Pancreas (tissue), 10 donors: ENCODE results near the gene TRIM66. TPM values are rescaled to one million over a fixed set of nuclear protein-coding genes. Genes with fewer than 3 reads are reported as not detected.

Experiments used
- ATAC-seq, 4 donors: fragments of 200-7000 bp; cut with Tn5 transposase; one replicate each; pipeline versions ENCODE4 v1.8.0 to v1.9.1; 2020; ENCODE audit warnings: mild to moderate bottlenecking in 4 of 4, moderate library complexity in 4 of 4
- DNase-seq, 6 donors: peaks; one replicate each; pipeline ENCODE4 v3.0.0-alpha.2; 2020
- FAIRE-seq: peaks from 2 replicates; lab custom pipeline; 2012; peaks lifted over from hg19 to GRCh38; lab: Jason Lieb, UNC
- H3K27ac ChIP-seq, 4 donors: fragments of 200-600 bp; sonication (generic); 1 replicate in 3 of 4; 2 replicates in 1 of 4; pipeline versions ENCODE4 v1.5.0 to v1.8.0; 2020
- H3K27me3 ChIP-seq, 4 donors: fragments of 200-600 bp; one replicate each; pipeline ENCODE4 v1.8.0; 2021
- H3K36me3 ChIP-seq, 3 donors: fragments of 200-600 bp; sonication (generic) in 1 of 3; one replicate each; pipeline versions ENCODE4 v1.5.0 to v1.8.0; 2020 to 2021
- H3K4me1 ChIP-seq, 3 donors: fragments of 200-600 bp; one replicate each; pipeline ENCODE4 v1.8.0; 2021
- H3K4me3 ChIP-seq, 4 donors: fragments of 200-600 bp; sonication (generic) in 2 of 4; one replicate each; pipeline versions ENCODE4 v1.5.0 to v1.8.0; 2020 to 2021
- H3K9me3 ChIP-seq, 4 donors: fragments of 200-600 bp; one replicate each; pipeline ENCODE4 v1.8.0; 2021
- WGBS, 2 donors: extraction: QIAGEN DNeasy Blood & Tissue Kit; methylation state at CpG; one replicate each; pipeline ENCODE4 v1.1.7; 2013; 5-methylcytosine and 5-hydroxymethylcytosine counted together
- intact Hi-C, 3 donors: fragments of 100-400 bp; cut with DNase I; formaldehyde crosslinking; loops; one replicate each; pipeline versions ENCODE4 v1.11.1 to v1.14.2; 2022
- polyA plus RNA-seq, 2 donors: library from polyadenylated mRNA; stranded (reverse); fragments of 200-250 nt; gene quantifications; one replicate each; pipeline ENCODE4 v1.2.3, GENCODE V29; 2013
- total RNA-seq, 6 donors: library from RNA; stranded (reverse); fragmentation: NEBNext Ultra II Directional in 4 of 6; extraction: Animal tissue kit (Norgen Biotek cat#: 25700) in 4 of 6; gene quantifications; one replicate each; pipeline versions ENCODE4 v1.2.1 to v1.2.4, GENCODE V29; 2021 to 2023
- TF ChIP-seq, protein P1 (sequence below), 4 donors: fragments of 200-600 bp; sonication (generic) in 3 of 4; IDR thresholded peaks; one replicate each; pipeline versions ENCODE4 v1.5.0 to v1.8.0; 2021; ENCODE audit warnings: antibody characterized with exemption in 4 of 4
- donor health status: healthy with polysubstance abuse.
- donor health status: DM: no; HTN: no; CAD: no; lungs with moderate emphysema.
- donor health status: DM: no; HTN: no; CAD: no.
- donor health status: control.
- donor health status: control.
- donor health status: Bipolar disorder and iron deficiency.
- donor health status: DM: yes; HTN: yes; CAD: no.
- donor health status: DM: no; HTN: no; CAD: no.
- donor health status: DM: no; HTN: no; CAD: no.
- donor health status: DM: yes; HTN: yes; CAD: no.

The TRIM66 gene
- total and polyA plus RNA-seq, 8 donors = 4.1 to 13.1 (median 9.8) TPM

DNA sequence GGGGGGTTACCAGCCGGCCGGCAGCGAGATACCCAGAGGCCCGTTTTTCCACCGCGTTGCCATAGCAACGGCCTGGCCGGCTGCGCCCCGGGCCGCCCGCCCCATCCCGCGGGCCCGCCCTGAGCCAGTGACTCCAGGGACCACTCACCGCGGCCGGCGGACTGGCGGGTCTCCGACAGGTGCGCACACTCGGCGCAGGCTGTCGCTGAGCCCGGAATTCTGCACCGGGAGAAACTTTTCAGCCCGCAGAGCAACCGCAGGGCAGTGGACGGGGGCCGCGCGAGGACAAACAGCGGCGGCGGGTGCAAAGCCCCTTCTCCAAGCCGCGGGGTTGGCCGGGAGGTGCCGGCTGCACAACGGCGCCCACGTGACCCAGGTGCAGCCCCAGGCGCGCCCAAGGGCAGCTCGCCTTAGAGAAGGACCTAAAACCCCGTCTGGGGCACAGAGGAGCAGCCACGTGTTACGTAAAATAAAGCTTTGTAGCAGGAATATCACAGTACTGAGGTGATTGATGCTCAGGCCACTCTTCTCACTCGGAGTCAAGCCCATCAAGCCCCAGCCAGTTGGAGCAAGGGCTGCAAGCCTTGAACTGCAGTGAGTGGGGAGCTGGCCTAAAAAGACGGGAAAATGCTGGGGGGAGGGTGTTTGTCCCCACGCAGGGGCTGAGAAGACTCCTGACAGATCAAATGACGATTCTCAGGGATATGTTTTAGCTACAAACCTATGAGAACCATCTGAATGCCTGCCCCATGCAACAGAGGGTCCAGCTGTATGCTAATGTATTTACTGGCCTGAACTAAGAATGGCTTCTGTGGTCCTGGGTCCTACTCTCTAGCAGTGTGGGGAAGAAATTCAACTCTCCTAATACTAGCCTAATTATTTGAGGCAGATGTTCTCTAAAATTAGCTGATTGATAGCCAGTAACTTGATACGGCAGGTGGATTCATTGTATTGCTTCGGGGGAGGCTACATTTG lies 88.2 kb downstream of the TRIM66 start, which contains the start of gene STK33:
STK33 (minus strand) TSS at position 294 of the 975 bp plus-strand sequence. CDS start 119,323 bp downstream, outside the sequence.
- H3K4me1 ChIP-seq = no peaks in the 10 kb centered on the region
- intact Hi-C loops = no loop called here
- no peaks in the 10 kb centered on the region for H3K36me3 ChIP-seq
- FAIRE-seq (no peak), DNase-seq (peak; percentile 63 to 88 (median 72)), ATAC-seq (peak; percentile 93 to 98 (median 98))
- no peaks in the 10 kb centered on the region for H3K27me3 ChIP-seq
- H3K9me3 ChIP-seq = no peaks in the 10 kb centered on the region
- WGBS, 2 donors = 4% methylated on average over 40 to 55 of the region's 55 CpGs
- TF ChIP-seq, protein P1, sequence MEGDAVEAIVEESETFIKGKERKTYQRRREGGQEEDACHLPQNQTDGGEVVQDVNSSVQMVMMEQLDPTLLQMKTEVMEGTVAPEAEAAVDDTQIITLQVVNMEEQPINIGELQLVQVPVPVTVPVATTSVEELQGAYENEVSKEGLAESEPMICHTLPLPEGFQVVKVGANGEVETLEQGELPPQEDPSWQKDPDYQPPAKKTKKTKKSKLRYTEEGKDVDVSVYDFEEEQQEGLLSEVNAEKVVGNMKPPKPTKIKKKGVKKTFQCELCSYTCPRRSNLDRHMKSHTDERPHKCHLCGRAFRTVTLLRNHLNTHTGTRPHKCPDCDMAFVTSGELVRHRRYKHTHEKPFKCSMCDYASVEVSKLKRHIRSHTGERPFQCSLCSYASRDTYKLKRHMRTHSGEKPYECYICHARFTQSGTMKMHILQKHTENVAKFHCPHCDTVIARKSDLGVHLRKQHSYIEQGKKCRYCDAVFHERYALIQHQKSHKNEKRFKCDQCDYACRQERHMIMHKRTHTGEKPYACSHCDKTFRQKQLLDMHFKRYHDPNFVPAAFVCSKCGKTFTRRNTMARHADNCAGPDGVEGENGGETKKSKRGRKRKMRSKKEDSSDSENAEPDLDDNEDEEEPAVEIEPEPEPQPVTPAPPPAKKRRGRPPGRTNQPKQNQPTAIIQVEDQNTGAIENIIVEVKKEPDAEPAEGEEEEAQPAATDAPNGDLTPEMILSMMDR (IDR thresholded peaks at IDR 0.05) = no peak
- H3K4me3 ChIP-seq = peak within 1 kb of the TSS; percentile 43 to 90 (median 74)
- no peak within 1 kb of the TSS for H3K27ac ChIP-seq

DNA sequence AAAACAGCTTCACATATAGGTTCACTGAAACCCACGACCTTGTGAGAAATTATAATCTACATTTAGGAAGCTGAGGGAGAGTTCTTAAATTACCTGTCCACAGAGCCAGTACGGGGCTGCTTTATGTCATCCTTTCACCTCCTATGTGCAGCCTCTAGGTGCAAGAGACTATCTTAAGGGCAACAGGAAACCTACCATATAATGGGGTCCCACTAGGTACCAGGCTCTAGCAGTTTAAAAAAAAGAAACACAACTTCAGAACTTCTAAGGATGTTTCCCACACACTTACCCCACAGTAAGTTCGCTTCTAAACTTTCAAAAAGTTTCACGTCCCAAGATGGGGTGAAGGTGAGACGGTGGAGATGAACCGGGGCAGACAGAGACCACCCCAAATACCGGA lies 89.0 kb downstream of the TRIM66 start:
- WGBS, 2 donors = 6 to 7% methylated on average over 7 of the region's 7 CpGs
- no peaks in the 10 kb centered on the region for H3K27me3 ChIP-seq
- H3K9me3 ChIP-seq = no peaks in the 10 kb centered on the region
- no peaks in the 10 kb centered on the region for H3K36me3 ChIP-seq
- H3K27ac ChIP-seq = no peak overlapping the region
- ATAC-seq (peak in 3 of 4 donors; percentile 10 to 14 (median 13)), FAIRE-seq (no peak), DNase-seq (no peak)
- H3K4me3 ChIP-seq = peak overlapping the region; percentile 43 to 90 (median 74)
- H3K4me1 ChIP-seq = no peaks in the 10 kb centered on the region
- intact Hi-C loops = no loop called here
- TF ChIP-seq, protein P1 (IDR thresholded peaks at IDR 0.05) = no peak

DNA sequence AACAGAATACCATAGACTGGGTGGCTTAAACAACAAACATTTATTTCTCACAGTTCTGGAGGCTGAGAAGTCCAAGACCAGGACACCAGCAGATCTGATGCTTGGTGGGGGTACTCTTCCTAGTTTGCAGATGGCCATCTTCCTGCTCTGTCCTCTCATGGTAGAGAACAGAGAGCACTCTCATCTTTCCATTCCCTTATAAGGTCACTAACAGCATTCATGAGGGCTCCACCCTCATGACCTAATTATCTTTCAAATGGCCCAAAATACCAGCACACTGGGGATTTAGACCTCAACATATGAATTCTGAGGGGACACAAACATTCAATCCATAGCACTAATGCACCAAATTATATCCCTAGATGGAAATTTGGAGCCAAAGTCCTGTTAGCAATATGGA lies 94.5 kb downstream of the TRIM66 start:
- no peaks in the 10 kb centered on the region for H3K27me3 ChIP-seq
- ATAC-seq (no peak), FAIRE-seq (no peak), DNase-seq (no peak)
- no peaks in the 10 kb centered on the region for H3K9me3 ChIP-seq
- TF ChIP-seq, protein P1 (IDR thresholded peaks at IDR 0.05) = no peak
- no peak overlapping the region for H3K4me3 ChIP-seq
- intact Hi-C loops = no loop called here
- H3K36me3 ChIP-seq = no peaks in the 10 kb centered on the region
- no peak overlapping the region for H3K27ac ChIP-seq
- no peaks in the 10 kb centered on the region for H3K4me1 ChIP-seq

DNA sequence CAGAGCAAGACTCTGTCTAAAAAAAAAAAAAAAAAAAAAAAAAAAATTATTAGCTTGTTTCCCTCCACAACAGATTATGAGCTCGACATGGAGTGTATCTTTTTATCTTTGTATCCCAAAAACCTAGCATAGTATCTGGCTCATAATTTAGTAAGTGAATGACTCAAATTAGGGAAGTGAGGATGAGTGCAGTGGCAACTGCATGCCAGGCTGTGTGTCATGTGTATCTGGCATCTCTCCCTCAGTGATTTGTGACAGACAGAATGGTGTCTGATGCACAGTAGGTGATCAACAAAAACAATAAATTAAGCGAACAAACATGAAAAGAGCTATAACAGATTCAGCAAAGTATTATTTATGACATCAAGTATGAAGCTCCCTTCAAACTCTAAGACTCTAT lies 95.7 kb downstream of the TRIM66 start:
- no peak for DNase-seq
- no peaks in the 10 kb centered on the region for H3K27me3 ChIP-seq
- no peak for ATAC-seq
- TF ChIP-seq, protein P1 (IDR thresholded peaks at IDR 0.05) = no peak
- intact Hi-C loops = no loop called here
- H3K4me1 ChIP-seq = no peaks in the 10 kb centered on the region
- H3K27ac ChIP-seq = no peak overlapping the region
- H3K9me3 ChIP-seq = no peaks in the 10 kb centered on the region
- no peak overlapping the region for H3K4me3 ChIP-seq
- FAIRE-seq = no peak
- WGBS, 2 donors = 77 to 89% methylated on average over 2 of the region's 2 CpGs
- H3K36me3 ChIP-seq = no peaks in the 10 kb centered on the region

DNA sequence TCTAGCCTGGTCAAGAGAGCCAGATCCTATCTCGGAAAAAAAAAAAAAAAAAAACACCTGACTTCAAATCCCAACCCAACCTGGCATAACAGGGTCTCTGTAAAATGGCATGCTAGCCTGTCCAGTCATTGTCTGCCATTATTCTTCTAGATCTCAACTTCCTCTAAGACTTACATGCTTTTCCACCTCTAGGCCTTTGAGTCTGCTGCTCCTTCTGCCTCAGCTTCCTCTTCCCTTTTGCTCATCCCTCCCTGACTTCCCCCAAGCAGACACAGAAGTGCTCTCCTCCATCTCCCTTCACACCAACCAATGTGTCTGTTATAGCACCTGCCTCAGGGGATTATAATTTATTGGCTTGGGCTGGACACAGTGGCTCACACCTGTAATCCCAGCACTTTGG lies 96.3 kb downstream of the TRIM66 start:
- no peak for ATAC-seq
- H3K27ac ChIP-seq = no peak overlapping the region
- H3K4me3 ChIP-seq = no peak overlapping the region
- intact Hi-C loops = no loop called here
- H3K27me3 ChIP-seq = no peaks in the 10 kb centered on the region
- FAIRE-seq = no peak
- no peaks in the 10 kb centered on the region for H3K9me3 ChIP-seq
- H3K4me1 ChIP-seq = no peaks in the 10 kb centered on the region
- no peaks in the 10 kb centered on the region for H3K36me3 ChIP-seq
- TF ChIP-seq, protein P1 (IDR thresholded peaks at IDR 0.05) = no peak
- no peak for DNase-seq
- 53 to 75% methylated on average over 1 of the region's 1 CpG for WGBS, 2 donors
